HepG2 (cell line): Measurements from ENCODE around the gene FAM184B.

Experiments used
- MXI1 ChIP-seq: IDR thresholded peaks from 3 replicates; pipeline ENCODE4 v1.6.1; 2012; ENCODE audit warnings: low read depth, low read length, inconsistent platforms, borderline replicate concordance
- NFYB ChIP-seq: sonication (generic); formaldehyde crosslinking; IDR thresholded peaks from 2 replicates; pipeline ENCODE4 v1.4.0; 2020; ENCODE audit warnings: missing genetic modification reagents
- POLR2A ChIP-seq, 2 experiments: IDR thresholded peaks; 2 replicates each; pipeline ENCODE4 v1.6.1; 2011; ENCODE audit warnings: low read depth in 2 of 2, low read length in 2 of 2, mild to moderate bottlenecking in 1 of 2, moderate library complexity in 1 of 2; ENCODE audit not compliant: insufficient read depth in 1 of 2

DNA sequence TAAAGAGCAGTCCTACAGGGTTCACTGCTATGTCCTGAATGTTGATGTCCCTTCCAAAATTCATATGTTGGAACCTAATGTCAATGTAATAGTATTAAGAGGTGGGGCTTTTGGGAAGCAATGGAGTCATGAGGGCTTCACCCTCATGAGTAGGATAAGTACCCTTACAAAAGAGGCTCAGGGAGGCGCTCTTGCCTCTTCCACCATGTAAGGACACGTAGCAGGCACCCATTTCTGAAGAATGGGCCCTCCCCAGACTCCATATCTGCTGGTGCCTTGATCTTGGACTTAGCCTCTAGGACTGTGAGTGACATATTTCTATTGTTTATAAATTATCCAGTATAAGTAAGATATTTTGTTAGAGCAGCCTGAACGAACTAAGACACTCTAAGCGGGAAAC lies 151.2 kb downstream of the FAM184B start:
- TF ChIP-seq POLR2A (IDR thresholded peaks at IDR 0.05; ENCODE audit: insufficient read depth in 1 of 2, low read depth in 2 of 2, low read length in 2 of 2) (no peak), NFYB (no peak), MXI1 (no peak)
